GM23338 (cell line): ENCODE measurements around the gene OR2AJ1. TPM values are rescaled to one million over a fixed set of nuclear protein-coding genes. Genes with fewer than 3 reads are reported as not detected.

ENCODE experiments used
- ATAC-seq: fragments of 200-7000 bp; cut with Tn5 transposase; 3 replicates; pipeline ENCODE4 v1.9.1; 2020
- DNase-seq: peaks from one replicate; pipeline ENCODE4 v3.0.0-alpha.2; 2015; ENCODE audit warnings: low spot score
- H2AFZ ChIP-seq: fragments of 200-600 bp; sonication (generic); 2 replicates; pipeline ENCODE4 v1.8.0; 2016; ENCODE audit warnings: antibody characterized with exemption, mild to moderate bottlenecking, moderate library complexity
- H3F3A ChIP-seq: fragments of 200-600 bp; sonication (generic); replicated peaks from 2 replicates; pipeline ENCODE4 v1.8.0; 2017; ENCODE audit warnings: antibody characterized with exemption, mixed run types, low read depth
- H3K27ac ChIP-seq: fragments of 200-600 bp; sonication (generic); 2 replicates; pipeline ENCODE4 v1.6.1; 2016; ENCODE audit warnings: low read depth
- H3K27me3 ChIP-seq: fragments of 200-600 bp; sonication (generic); 2 replicates; pipeline ENCODE4 v1.8.0; 2016; ENCODE audit warnings: mild to moderate bottlenecking, mixed run types, moderate library complexity; ENCODE audit not compliant: insufficient read depth
- H3K36me3 ChIP-seq: fragments of 200-600 bp; sonication (generic); 2 replicates; pipeline ENCODE4 v1.8.0; 2016; ENCODE audit warnings: mild to moderate bottlenecking; ENCODE audit not compliant: insufficient read depth
- H3K4me1 ChIP-seq: fragments of 200-600 bp; sonication (generic); 2 replicates; pipeline ENCODE4 v1.8.0; 2016; ENCODE audit warnings: mild to moderate bottlenecking, moderate library complexity; ENCODE audit not compliant: insufficient read depth
- H3K4me2 ChIP-seq: fragments of 200-600 bp; sonication (generic); 2 replicates; pipeline ENCODE4 v1.7.1; 2017; ENCODE audit warnings: mixed run types
- H3K4me3 ChIP-seq: fragments of 200-600 bp; sonication (generic); 2 replicates; pipeline ENCODE4 v1.6.1; 2016; ENCODE audit warnings: mixed run types
- H3K79me2 ChIP-seq: fragments of 200-600 bp; sonication (generic); replicated peaks from 2 replicates; pipeline ENCODE4 v1.8.0; 2017; ENCODE audit warnings: mild to moderate bottlenecking; ENCODE audit not compliant: insufficient read depth
- H3K9me2 ChIP-seq: fragments of 200-600 bp; sonication (generic); 2 replicates; pipeline ENCODE4 v1.8.0; 2017; ENCODE audit not compliant: insufficient read depth
- H4K20me1 ChIP-seq: fragments of 200-600 bp; sonication (generic); replicated peaks from 2 replicates; pipeline ENCODE4 v1.8.0; 2017; ENCODE audit warnings: mild to moderate bottlenecking; ENCODE audit not compliant: insufficient read depth
- H3K27ac Mint-ChIP-seq: 2 replicates; pipeline ENCODE4 v1.8.0; 2020; ENCODE audit warnings: inconsistent platforms, mild to moderate bottlenecking, moderate library complexity, mixed read lengths
- H3K27me3 Mint-ChIP-seq: 3 replicates; pipeline ENCODE4 v1.8.0; 2022; ENCODE audit warnings: low read depth, mild to moderate bottlenecking, moderate library complexity, mixed read lengths, inconsistent platforms; ENCODE audit not compliant: insufficient read depth, poor library complexity
- H3K36me3 Mint-ChIP-seq: 3 replicates; pipeline ENCODE4 v1.8.0; 2021; ENCODE audit warnings: low read depth, mild to moderate bottlenecking, inconsistent platforms, moderate library complexity, mixed read lengths
- H3K4me1 Mint-ChIP-seq: 3 replicates; pipeline ENCODE4 v1.8.0; 2020; ENCODE audit warnings: mild to moderate bottlenecking, inconsistent platforms, mixed read lengths
- H3K4me3 Mint-ChIP-seq: 3 replicates; pipeline ENCODE4 v1.8.0; 2021; ENCODE audit warnings: moderate library complexity, mild to moderate bottlenecking, inconsistent platforms, mixed read lengths
- H3K9me3 Mint-ChIP-seq: 3 replicates; pipeline ENCODE4 v1.8.0; 2020; ENCODE audit warnings: moderate library complexity, mild to moderate bottlenecking, inconsistent platforms, mixed read lengths
- CREB1 ChIP-seq: fragments of 250-450 bp; sonication (Bioruptor Pico); IDR thresholded peaks from 2 replicates; pipeline ENCODE4 v1.5.0; 2020; ENCODE audit warnings: low read depth, mild to moderate bottlenecking, moderate library complexity
- CTCF ChIP-seq, 2 experiments: fragments of 200-600 bp in 1 of 2; sonication (generic) in 1 of 2; conservative IDR thresholded peaks; 2 replicates each; pipeline versions ENCODE4 v1.5.1 to v1.6.1; 2016 to 2017; ENCODE audit warnings: antibody characterized with exemption in 2 of 2, low read depth in 2 of 2, mild to moderate bottlenecking in 2 of 2, moderate library complexity in 1 of 2
- EZH2 ChIP-seq: fragments of 200-600 bp; sonication (generic); IDR thresholded peaks from one replicate; pipeline ENCODE4 v1.8.0; 2017; ENCODE audit warnings: antibody characterized with exemption, mild to moderate bottlenecking, low read depth; ENCODE audit not compliant: unreplicated experiment
- EZH2phosphoT487 ChIP-seq: fragments of 200-600 bp; sonication (generic); IDR thresholded peaks from one replicate; pipeline ENCODE4 v1.8.1; 2018; ENCODE audit warnings: antibody characterized with exemption; ENCODE audit not compliant: unreplicated experiment
- JUNB ChIP-seq: IDR thresholded peaks from one replicate; pipeline ENCODE4 v1.6.1; 2016; ENCODE audit warnings: antibody characterized with exemption; ENCODE audit not compliant: unreplicated experiment
- NANOG ChIP-seq: IDR thresholded peaks from 2 replicates; pipeline ENCODE4 v1.6.1; 2016; ENCODE audit warnings: antibody characterized with exemption, borderline replicate concordance
- POLR2AphosphoS5 ChIP-seq: IDR thresholded peaks from 2 replicates; pipeline ENCODE4 v1.6.1; 2016; ENCODE audit warnings: antibody characterized with exemption, low read depth
- REST ChIP-seq: IDR thresholded peaks from one replicate; pipeline ENCODE4 v1.6.1; 2018; ENCODE audit warnings: antibody characterized with exemption; ENCODE audit not compliant: unreplicated experiment
- STAT1 ChIP-seq: IDR thresholded peaks from one replicate; pipeline ENCODE4 v1.6.1; 2016; ENCODE audit warnings: antibody characterized with exemption; ENCODE audit not compliant: unreplicated experiment
- ZNF114 ChIP-seq: fragments of 250-450 bp; sonication (Bioruptor Pico); IDR thresholded peaks from 2 replicates; pipeline ENCODE4 v1.5.0; 2020; ENCODE audit warnings: mild to moderate bottlenecking, moderate library complexity
- ZNF331 ChIP-seq: fragments of 250-450 bp; sonication (Bioruptor Pico); IDR thresholded peaks from 2 replicates; pipeline ENCODE4 v1.5.0; 2020; ENCODE audit warnings: low read depth, mild to moderate bottlenecking, moderate library complexity
- ZNF462 ChIP-seq: fragments of 250-450 bp; sonication (Bioruptor Pico); IDR thresholded peaks from 2 replicates; pipeline ENCODE4 v1.5.0; 2020; ENCODE audit warnings: mild to moderate bottlenecking, moderate library complexity
- polyA plus RNA-seq: library from polyadenylated mRNA; unstranded; fragments of >200 nt; fragmentation: Nextera tagmentation; extraction: Ambion mirVana; gene quantifications from 2 replicates; pipeline ENCODE4 v1.2.1, GENCODE V29; 2016
- total RNA-seq: library from RNA; depleted of rRNA; stranded (reverse); fragments of >200 nt; shearing (Covaris generic); gene quantifications from 2 replicates; pipeline ENCODE4 v1.2.3, GENCODE V29; 2014
- TF ChIP-seq, protein P1 (sequence below): IDR thresholded peaks from 2 replicates; pipeline ENCODE4 v1.6.1; 2016; ENCODE audit warnings: antibody characterized with exemption

OR2AJ1 gene
- total and polyA plus RNA-seq, 2 experiments from 2014 or later: not detected

DNA sequence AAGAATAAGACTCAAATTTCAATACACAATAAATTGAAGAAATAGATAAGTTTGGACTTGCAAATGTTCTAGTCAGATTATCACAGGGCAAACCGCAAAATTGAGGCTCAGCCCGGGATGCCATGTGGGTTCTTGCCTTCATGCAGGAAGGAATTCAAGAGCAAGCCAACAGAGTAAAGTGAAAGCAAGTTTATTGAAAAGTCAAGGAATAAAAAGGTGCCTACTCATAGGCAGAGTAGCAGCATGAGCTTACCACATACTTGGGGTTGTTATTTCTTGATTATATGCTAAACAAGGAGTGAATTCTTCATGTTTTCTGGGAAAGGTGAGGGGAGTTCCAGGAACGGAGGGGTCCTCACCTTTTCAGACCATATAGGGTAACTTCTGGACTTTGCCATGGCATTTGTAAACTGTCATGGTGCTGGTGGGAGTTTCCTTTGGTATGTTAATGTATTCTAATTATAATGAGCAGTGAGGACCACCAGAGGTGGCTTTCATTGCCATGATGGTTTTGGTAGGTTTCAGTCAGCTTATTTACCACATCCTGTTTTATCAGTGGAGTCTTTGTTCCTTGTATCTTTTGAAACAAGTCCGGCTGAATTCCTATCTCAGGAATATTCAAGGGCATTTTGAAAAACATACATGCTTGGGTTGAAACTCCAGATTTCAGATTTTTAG lies 38.4 kb downstream of the OR2AJ1 start:
- TF ChIP-seq ZNF331 (CRISPR knock-in tag): no peak
- no peak for TF ChIP-seq EZH2
- TF ChIP-seq JUNB: no peak
- TF ChIP-seq ZNF114 (CRISPR knock-in tag): no peak
- TF ChIP-seq, protein P1, sequence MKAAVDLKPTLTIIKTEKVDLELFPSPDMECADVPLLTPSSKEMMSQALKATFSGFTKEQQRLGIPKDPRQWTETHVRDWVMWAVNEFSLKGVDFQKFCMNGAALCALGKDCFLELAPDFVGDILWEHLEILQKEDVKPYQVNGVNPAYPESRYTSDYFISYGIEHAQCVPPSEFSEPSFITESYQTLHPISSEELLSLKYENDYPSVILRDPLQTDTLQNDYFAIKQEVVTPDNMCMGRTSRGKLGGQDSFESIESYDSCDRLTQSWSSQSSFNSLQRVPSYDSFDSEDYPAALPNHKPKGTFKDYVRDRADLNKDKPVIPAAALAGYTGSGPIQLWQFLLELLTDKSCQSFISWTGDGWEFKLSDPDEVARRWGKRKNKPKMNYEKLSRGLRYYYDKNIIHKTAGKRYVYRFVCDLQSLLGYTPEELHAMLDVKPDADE: no peak
- no peak for TF ChIP-seq NANOG
- TF ChIP-seq ZNF462 (CRISPR knock-in tag): no peak
- TF ChIP-seq POLR2AphosphoS5: no peak
- no peak for TF ChIP-seq STAT1
- no peak for TF ChIP-seq CREB1 (CRISPR knock-in tag)
- no peak for TF ChIP-seq CTCF (conservative IDR thresholded peaks at IDR 0.05; ENCODE audit: low read depth in 2 of 2)
- TF ChIP-seq EZH2phosphoT487: no peak
- no peak for TF ChIP-seq REST
- H3K27me3 ChIP-seq: no peaks in the 10 kb centered on the region
- H3K27ac ChIP-seq: no peak overlapping the region
- no peak for ATAC-seq
- H3F3A ChIP-seq: no peaks in the 10 kb centered on the region
- H3K36me3 ChIP-seq: no peaks in the 10 kb centered on the region
- no peaks in the 10 kb centered on the region for H3K79me2 ChIP-seq
- Mint-ChIP-seq H3K36me3 (peaks cover 25% of the 10 kb centered on the region), H3K4me1 (no peaks in the 10 kb centered on the region), H3K27me3 (no peaks in the 10 kb centered on the region), H3K9me3 (peaks cover 78% of the 10 kb centered on the region), H3K27ac (no peak overlapping the region), H3K4me3 (no peak overlapping the region)
- no peak overlapping the region for H3K4me3 ChIP-seq
- no peaks in the 10 kb centered on the region for H3K4me1 ChIP-seq
- no peaks in the 10 kb centered on the region for H3K9me2 ChIP-seq
- H2AFZ ChIP-seq: no peak overlapping the region
- no peak for DNase-seq
- no peak overlapping the region for H3K4me2 ChIP-seq
- H4K20me1 ChIP-seq: no peaks in the 10 kb centered on the region
